Hematopoietic multipotent progenitor cell treated with erythropoietin and hydrocortisone succinate and interleukin-3 and kit ligand, for 8 days (in vitro differentiated cells): ENCODE measurements around the gene EMID1.
A peak's percentile ranks its signal among the peaks of the same experiment; 100 is the strongest.

Experiments used
- DNase-seq: peaks from one replicate; pipeline ENCODE4 v3.0.0-alpha.2; 2015

EMID1 gene

GRCh38 chr22:29195118-29195963 lies 10.4 kb upstream of the EMID1 start:
- peak; percentile 99 for DNase-seq

- no peak for DNase-seq
These were observed 9.6 kb upstream of the EMID1 start for GRCh38 chr22:29195964-29196666.

DNA sequence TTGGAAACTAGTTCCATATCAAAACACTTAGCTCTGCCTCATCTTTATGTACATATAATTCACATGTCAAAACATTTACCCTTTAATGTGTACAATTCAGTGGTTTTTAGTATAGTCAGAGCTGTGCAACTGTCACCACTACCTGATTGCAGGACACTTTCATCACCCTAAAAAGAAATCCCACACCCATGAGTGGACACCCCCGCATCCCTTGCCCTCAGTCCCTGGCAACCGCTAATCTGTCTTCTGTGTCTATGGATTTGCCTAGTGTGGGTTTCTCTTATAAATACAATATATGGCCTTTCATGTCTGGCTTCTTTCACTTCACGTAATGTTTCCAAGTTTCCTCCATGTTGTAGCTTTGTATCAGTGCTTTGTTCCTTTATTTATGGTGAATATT lies 8.6 kb upstream of the EMID1 start:
- peak; percentile 39 for DNase-seq

- DNase-seq: no peak
These were observed 7.5 kb upstream of the EMID1 start for GRCh38 chr22:29198240-29198639.

DNA sequence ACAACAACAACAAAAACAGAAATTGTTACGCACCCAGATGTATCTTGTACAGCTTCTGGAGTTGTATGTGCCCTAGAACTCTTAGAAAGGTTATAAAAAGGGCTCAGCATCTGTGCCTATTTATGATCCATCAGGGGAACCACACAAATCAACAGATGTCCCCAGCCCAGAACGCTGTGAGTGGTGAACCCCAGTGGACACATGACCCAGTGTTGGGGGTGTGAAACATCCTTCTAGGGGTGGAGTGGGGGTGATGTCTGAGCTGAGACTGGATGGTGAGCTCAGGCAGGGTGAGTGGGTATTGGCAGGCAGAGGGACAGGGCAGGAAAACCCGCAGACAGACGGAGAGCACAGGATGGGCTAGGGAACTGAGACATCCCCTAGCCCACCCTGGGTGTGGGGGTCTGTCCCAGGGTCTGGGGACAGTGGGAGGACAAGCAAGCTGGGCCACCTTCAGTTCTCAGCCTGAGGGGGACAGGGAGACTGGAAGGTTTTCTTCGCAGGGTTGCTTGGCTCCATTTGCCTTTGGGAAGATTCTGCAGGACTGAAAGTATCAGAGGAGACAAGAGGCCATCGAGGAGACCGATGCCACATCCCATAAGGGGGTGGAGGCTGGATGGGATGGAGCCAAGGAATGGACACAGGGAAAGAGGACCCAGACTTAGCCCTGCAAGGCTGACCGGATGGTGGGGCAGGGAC lies 5.8 kb upstream of the EMID1 start:
- DNase-seq: no peak

GRCh38 chr22:29200901-29201300 lies 4.8 kb upstream of the EMID1 start:
- DNase-seq: no peak

GRCh38 chr22:29201782-29202181 lies 3.9 kb upstream of the EMID1 start:
- no peak for DNase-seq

GRCh38 chr22:29202212-29203192 lies 3.2 kb upstream of the EMID1 start:
- peak; percentile 95 for DNase-seq

DNA sequence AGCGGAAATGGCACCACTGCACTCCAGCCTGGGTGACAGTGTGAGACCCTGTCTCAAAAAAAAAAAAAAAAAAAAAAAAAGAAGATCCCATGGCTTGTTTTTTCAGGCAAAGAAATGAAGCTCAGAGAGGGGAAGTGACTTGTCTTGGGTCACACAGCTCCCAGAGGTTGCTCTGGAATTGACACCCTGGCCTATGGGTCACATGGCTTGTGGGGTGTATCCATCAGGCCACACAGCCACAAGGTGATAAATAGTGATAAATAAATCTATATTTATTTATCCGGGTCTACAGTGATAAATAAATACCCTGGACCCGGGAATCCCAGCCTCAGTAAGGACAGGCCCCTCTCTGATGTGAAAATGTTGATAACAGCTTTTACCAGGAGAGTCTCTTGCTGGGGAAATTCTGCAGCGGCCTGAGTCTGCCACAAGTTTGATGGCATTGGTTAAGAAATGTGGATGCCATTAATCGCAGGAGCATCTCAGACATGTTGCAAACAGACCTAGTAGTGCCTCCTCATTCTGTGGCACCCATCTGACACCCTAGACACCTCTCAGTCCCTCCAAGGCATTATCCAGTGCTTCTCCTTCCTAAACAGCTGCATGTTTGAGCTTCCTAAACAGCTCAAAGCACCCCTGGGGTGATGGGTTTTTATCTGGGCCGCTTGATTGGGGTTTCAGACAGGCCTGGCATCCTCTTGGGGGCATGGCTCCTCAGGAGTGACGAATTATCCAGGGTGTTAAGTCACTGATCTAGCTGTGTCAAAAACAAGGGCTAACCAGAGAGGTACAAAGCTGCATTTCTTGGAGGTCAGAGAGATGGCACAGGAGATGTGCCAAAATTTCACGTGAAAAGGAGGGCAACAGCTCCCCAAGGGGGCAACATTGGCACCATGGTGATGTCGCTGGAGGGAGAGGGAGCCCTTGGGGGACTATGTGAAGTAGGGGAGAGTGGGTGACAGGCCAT lies 1.9 kb upstream of the EMID1 start:
- peak; percentile 91 for DNase-seq

DNA sequence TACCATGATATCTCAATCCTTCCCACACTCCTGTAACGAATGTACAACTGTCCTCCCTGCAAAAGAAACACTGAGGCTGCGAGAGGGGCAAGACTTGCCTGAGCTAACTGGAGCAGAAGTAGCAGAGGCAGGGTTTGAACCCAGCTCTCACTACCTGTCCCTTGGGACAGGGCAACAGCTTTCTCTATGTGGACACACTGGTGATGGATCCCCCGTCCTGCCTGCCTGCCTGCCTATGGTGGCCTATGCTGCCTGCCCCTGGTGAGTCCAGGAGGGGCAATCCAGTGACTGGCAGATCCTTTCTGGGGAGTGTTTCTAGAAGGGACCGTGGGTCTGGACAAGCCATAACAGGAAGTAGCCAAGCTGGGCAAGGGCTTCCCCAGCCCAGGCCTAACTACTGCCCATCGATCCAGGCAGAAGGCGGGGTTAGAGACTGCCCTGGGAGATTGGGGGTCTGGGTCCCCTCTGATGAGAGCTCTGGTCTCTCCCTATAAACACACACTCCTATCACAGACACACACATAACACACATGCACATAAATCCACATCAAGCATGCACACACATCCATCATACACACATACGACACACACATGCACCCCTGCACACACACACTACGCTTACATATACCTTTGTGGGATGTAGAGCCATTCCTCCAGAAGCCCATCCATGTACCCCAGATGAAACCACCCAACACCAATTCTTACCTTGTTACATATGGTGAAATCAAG lies 1.1 kb upstream of the EMID1 start:
- DNase-seq: peak; percentile 42

DNA sequence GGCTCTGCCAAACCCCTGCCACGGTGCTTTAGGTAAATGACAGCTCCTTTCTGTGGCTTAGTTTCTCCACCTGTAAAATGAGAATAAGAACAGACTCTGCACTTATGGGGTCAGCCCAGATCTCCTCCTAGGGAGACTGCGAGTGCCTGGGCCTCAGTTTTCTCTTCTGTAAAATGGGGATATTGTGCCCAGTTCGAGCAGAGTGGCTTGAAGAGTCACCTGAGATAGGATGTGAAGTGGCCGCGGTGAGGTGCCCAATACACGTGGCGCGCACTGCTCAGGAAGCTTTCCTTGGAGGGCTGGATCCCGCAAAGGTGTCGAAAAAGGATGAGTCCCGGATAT lies 473 bp upstream of the EMID1 start:
- DNase-seq: no peak

DNA sequence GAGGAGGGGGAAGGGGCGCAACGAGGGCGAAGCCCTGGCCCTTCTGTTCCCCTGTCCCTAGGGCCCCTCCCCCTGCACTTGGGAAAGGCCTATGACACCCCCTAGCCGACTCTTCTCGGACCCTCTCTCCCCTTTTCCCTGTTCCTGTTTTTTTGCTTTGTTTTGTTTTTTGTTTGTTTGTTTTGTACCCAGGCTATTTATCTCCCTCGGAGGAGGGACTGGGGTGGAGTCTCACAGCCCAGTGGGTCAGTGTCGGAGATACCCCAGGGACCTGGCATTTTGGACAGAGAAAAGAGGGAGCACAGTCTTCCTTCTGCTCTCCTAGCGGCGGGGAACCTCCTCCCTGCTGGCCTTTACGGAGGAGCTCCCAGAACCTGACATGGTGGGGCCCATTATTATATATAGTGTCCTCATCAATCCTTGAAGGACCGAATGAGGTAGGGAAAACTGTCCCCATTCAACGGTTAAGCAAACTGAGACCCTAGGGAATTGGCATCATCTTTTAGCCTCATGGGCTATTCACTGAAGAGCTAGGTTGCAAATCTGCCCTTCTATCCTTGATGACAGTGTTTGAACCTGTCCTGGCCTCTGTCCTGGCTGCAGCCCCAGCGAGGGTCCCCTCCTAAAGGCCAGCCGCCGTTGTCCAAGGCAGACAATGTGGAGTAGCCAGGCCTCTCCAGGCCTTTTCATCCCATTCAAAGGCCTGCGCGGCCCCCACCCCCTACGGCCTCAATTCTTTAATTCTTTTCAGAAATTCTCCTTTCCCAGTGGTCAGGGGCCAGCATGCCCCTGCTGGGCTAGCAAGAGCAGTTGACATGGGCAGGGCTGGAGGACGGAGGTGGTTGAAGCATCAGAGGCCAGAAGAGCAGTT lies 911 bp downstream of the EMID1 start:
- DNase-seq: peak; percentile 38

- peak; percentile 4 for DNase-seq
These were observed 1.5 kb downstream of the EMID1 start for GRCh38 chr22:29207243-29207550.

DNA sequence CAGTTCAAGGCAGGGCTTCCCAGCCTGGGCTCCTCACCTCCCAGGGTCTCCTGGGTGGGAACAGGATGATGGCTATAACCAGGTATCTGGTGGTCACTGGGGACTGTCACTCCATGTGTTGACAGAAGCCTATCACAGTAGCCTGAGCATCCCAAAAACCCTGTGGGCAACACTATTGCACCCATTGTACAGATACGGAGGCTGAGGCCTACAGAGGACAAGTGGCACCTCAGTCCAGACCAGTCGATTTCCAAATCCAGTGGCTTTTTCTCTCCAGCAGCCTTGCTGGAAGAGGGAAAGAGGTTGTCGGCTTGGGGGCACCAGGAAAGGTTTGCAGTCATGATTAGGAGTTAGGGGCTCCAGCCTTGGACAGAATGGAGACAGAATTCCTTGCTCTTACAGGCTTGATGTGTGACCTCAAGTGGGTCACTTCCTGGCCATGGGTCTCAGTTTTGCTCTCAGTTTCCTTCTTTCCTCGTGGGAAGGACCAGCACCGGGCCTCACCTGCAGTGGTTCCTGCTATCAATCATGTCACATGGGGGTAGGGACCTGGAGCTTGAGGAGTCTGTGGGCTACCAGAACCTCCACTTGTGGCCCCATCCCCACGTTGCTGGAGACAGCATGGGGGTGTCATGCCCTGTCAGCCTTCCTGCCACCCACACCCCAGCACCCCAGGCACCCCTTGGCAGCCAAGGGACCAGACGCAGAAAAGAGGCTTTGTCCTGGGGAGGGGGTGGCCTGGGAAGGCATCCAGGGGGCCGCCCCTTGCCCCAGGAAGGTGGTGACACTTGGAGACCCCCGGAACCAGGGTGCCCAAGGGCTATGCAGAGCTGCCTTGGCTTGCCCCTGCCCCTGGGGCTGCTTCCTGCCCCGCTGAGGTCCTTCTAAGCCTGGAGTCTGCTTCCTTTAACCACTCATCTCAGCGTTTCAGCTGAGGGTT lies 2.1 kb downstream of the EMID1 start:
- DNase-seq: peak; percentile 9

DNA sequence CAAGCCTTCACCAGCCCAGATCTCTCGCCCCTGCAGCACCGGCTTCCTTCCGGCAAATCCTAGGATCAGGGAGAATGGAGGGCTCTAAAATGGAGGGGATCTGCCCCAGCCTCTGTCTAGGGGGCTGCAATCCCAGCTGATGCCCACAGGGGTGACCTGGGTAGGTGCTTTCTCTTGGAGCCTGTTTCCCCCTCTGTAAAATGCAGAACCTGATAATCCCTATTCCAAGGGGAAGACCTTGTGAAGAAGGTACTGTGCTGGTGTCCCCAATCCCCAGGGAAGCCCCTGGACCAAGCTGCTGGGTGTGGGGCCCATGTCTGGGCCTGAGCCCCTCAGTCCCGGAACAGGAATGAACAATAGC lies 2.8 kb downstream of the EMID1 start:
- DNase-seq: peak; percentile 30

DNA sequence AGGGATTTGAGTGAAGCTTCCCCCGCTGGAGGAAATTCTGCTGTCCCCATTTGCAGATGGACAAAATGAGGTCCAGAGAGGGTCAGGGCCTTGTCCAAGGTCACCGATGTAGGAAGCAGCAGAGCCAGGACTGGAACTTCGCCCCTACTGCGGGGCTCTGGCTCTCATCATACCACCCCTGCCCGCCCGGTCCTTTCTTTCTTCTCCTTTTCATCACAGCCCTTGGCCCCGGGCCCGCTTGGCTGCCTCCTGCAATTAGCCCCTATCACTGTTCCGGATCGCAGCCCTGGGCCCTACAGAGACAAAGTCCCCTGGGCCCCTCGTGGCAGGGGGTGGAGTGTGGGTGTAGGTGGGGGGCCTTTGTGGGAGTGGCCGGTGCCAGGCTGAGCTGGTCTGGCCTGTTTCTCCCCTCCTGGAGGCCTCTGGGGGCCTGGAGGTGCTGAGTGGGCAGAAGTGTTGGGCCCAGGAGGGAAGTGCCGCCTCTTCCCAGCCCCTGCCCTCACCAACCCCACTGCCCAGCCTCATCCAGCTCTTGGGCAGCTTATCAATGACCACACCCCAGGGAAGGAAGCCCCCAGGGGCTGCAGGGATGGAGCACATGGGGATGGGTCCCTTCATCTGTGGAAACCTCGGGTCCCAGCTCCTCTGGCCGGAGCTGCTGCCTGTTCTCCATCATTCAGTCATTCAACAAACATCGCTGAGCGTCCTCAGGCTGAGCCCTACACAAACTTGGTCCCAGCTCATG lies 3.4 kb downstream of the EMID1 start:
- DNase-seq: peak; percentile 80

DNA sequence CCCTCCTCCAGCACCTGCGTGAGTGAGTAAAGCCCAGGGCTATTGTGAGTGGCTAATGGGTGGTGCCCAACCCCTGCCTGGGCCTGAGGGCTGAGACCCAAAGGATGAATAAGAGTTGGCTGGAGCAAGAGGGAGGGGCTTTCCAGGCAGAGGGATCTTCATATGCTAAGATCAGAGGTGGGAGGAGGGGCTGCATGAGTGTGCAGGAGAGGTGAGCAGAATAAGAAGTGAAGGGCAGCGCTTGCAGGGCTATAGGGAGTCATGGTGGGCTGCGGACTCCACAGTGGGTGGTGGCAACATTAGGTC lies 3.9 kb downstream of the EMID1 start:
- no peak for DNase-seq

- DNase-seq: no peak
These were observed 5.4 kb downstream of the EMID1 start for GRCh38 chr22:29211066-29211465.
